ENCODE data around the gene CCT3.
"Not testable (repeated sequence)": the region's sequence is repeated elsewhere in the genome, so short reads cannot be mapped to it uniquely, and the experiment has no call there.

CCT3 gene

DNA sequence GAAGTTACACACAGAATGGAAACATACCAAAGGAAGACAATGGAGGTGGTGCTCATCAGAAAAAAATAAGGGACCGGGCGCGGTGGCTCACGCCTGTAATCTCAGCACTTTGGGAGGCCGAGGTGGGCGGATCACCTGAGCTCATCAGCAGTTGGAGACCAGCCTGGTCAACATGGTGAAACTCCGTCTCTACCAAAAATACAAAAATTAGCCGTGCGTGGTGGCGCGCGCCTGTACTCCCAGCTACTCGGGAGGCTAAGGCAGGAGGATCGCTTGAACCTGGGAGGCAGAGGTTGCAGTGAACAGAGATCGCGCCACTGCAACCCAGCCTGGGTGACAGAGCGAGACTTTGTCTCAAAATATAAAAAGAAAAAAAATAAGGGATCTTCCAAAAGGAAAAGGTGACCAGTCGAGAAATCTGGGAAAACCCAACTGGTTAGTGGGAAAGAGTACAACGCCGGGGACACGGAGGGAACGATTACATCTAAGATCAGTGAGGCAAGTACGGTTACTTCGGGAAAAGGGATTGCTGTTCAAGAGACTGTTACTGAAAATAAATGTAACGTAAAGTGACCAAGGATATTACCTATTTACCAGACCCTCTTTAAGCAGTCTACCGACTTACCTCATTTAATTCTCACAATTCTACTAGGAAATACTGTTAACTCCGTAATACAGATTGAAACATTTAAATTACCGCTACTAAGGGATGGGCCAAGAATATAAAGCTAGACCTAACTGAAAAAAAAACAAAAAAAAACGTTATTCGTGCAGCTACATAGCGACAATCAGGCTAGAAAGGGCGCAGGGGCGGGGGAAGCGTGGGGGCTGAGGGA lies 822 bp downstream of the CCT3 start:
- no peak for DNase-seq

DNA sequence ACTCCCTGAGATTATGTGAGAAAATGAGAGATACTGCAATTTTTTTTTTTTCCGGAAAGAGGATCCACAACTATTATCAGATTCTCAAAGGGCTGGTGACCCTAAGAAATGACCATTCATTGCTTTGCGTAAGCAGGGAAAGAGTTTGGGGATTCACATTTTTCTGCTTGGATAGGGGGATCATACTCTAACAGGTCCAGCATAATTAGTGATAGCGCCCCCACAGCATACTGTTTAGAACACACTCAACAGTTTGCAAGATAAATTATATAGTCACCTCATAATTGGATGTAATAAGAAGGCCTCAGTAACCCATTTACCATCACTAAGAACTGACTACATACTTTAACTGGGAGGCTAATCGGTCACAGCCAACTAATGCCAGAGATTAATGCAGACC lies 1.9 kb downstream of the CCT3 start:
- DNase-seq, result no peak

DNA sequence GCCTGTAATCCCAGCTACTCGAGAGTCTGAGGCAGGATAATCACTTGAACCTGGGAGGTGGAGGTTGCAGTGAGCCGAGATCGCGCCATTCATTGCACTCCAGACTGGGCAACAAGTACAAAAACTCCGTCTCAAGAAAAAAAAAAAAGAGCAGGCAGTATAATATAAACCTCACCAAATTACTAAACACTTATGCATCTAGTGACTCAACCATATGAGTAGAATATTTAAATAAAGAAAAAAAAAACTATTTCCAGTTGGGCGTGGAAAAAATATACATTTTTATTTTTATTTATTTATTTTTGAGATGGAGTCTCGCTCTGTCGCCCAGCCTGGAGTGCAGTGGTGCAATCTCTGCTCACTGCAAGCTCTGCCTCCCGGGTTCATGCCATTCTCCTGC lies 14.9 kb downstream of the CCT3 start:
- DNase-seq, result not testable (repeated sequence)

- no peak for DNase-seq
Measured at GRCh38 chr1:156320560-156320959, 17.5 kb downstream of the CCT3 start.

- no peak for DNase-seq
Measured at GRCh38 chr1:156319664-156320063, 18.4 kb downstream of the CCT3 start.

DNA sequence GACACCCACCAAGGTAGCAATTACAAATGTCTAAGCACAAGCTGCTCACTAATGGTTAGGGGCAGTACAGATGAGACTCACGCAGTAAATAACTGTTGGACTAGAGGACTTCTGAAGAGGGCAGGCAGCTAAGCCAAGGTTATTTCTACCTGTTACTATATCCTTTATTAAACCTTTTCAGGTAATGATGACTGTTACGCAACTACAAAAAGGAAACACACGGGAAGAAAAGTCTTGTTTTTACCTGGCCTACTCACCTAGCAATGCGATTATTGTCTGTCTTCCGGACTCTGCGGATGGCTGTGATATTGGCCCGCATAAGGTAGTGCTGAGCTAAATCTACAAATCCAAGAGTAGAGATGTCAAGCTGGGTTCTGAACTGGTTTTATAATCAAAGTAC lies 21.2 kb downstream of the CCT3 start:
- DNase-seq, result no peak

DNA sequence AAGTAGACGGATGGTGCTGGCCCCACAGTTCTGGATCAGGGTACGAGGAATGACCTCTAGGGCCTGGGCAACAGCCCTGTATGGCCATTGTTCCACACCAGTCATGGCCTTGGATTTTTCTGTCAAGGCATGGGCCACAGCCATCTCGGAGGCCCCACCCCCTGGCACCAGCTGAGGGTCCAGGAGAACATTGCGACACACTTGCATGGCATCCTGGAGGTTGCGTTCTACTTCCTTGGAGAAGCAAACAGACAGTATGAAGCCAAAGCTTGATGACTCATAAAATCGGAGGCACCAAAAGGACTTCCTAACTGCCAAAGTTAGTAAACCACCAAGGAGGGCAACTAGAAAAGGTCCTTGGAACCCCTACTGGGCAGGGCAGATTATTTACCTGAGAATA lies 27.1 kb downstream of the CCT3 start:
- peak in 2 of 58 donors; percentile 4 to 35 for DNase-seq

GRCh38 chr1:156308078-156308477 lies 30.0 kb downstream of the CCT3 start:
- no peak for DNase-seq

- DNase-seq, result no peak
Measured at GRCh38 chr1:156305215-156305614, 32.9 kb downstream of the CCT3 start.

GRCh38 chr1:156303241-156303640 lies 34.9 kb downstream of the CCT3 start:
- DNase-seq, result no peak

DNA sequence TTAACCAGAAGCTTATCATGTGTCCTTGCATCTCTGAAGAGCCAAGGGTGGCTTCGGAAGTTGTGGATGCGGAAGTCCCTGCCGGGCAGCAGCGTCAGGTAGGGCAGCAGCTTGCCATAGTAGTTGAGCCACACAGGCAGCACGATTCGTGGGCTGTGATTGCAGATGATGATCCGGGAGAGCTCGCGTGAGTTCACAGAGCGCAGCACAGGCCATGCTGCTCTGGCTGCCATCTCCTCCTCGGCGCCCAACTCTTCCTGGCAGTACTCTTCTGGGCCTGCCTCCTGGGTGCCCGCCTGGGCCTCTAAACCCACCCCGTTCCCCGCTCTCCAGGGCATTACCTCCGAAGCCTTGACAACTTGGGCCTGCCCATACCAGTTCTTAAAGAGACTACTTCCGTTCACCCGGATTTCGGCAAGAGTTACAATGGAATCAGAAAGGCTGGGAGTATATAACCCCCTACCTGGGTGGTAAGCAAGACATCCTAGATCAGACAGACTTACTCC lies 39.2 kb downstream of the CCT3 start, which contains the start of gene VHLL:
Gene VHLL, minus strand, starts transcription at position 456 of the 506 bp plus-strand sequence. Its CDS starts 118 bp downstream, at position 338.
- no peak for DNase-seq

GRCh38 chr1:156295391-156295947 lies 42.6 kb downstream of the CCT3 start, which contains the start of gene GLMP:
TSS of gene GLMP (minus strand) at chr1:156295679. CDS start at chr1:156295645, 34 bp downstream.
- DNase-seq, result peak in 53 of 58 donors; percentile 7 to 81 (median 45)

DNA sequence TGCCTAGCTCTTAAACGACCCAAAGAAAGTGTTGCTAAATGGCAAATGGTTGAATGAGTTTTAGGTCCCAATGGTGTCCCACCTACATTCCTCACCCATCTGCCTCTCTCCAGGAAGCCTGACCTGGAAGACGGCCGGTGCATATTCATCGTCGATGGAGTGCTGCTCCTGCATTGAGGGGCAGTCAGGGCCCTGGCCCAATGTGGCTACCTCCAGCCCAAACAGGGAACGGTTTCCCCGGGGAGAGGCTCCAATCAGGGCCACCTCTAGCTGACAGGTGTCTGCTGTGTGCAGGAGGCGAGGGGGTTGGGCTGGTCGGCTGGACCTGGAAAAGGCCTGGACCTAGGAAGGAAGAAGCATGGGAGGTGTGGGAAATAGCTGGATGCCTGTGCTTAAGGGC lies 44.2 kb downstream of the CCT3 start:
- DNase-seq, result no peak

DNA sequence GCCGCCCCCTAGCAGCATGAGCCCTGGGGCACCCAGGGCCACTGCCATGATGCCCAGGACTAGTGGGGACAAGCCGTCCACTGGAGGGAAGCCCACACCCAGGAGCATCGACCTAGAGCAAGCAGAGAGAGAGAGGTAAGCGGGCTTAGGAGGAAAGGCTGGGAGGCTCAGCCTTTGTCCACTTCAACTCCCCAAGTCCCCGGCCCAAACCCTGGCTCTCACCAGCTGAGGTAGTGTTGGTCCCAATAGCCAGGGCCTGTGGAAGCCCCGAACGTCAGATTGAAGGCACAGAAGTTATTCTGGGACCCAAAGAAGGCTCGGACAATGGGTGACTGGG lies 45.0 kb downstream of the CCT3 start:
- DNase-seq, result no peak

DNA sequence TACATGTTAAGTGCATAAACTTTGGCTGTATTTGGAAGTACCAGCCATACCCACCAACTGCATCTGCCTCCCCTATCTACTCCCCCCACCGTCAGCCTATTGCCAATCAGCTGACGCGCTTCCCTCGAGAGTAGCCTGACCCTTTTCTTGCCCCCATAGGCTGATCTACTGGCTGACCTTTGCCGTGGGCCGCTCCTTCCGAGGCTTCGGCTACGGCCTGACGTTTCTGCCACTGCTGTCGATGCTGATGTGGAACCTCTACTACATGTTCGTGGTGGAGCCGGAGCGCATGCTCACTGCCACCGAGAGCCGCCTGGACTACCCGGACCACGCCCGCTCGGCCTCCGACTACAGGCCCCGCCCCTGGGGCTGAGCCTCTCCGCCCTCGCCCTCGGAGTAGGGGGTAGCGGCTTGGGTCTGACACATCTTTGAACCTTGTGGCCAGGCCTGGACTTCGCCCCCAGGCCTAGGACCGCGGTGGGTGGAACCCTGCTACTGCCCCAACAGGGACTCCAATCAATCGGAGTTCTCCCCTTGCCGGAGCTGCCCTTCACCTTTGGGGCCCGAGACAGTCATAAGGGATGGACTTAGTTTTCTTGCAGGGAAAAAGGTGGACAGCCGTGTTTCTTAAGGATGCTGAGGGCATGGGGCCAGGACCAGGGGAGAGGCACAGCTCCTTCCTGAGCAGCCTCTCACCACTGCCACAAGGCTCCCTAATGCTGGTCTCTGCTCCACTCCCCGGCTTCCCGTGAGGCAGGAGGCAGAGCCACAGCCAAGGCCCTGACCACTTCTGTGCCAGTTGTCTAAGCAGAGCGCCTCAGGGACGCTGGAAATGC lies 46.6 kb downstream of the CCT3 start:
- DNase-seq, result peak in 55 of 58 donors; percentile 10 to 86 (median 70)

DNA sequence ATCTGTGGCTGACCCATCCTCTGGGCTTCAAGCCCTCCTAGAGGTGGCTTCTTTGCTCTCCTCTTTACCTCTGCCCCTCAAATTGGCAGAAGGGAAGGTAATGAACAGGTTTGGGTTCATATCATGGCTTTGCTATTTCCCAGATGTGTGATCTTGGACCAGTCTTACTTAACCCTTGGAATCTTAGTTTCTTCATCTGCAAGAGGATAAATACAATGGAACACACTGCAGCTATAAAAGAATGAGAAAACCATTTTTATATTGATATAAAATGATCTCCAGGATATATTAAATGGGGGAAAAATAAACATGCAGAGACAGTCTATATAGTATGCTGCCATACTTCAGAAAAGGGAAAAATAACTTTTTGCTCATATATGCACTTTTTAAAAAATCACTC lies 48.2 kb downstream of the CCT3 start:
- DNase-seq, result no peak

GRCh38 chr1:156286061-156286460 lies 52.0 kb downstream of the CCT3 start:
- DNase-seq, result no peak

- no peak for DNase-seq
Measured at GRCh38 chr1:156285437-156285836, 52.7 kb downstream of the CCT3 start.

GRCh38 chr1:156284757-156285156 lies 53.3 kb downstream of the CCT3 start:
- no peak for DNase-seq

DNA sequence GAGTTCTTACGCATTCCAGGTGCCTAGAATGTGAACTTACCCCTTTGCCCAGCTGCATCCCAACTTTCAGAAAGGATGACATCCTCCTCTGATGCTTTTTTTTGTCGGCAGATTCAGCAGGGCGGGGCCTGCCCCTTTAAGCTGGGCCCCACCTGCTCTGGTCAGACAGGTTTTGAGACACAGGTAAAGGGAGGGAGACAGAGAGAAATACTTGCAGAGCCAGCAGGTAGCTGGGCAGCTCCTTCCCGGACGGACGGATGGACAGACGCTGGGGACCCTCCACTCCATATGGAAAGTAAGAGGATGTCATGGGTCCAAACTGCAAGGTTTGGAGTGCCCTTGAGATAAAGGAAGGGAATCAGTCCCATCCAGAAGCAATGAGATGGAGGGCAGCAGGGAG lies 54.0 kb downstream of the CCT3 start, which contains the start of gene TMEM79:
Gene TMEM79, plus strand, starts transcription at position 214 of the 400 bp plus-strand sequence. CDS start 902 bp downstream, outside the sequence.
- DNase-seq, result no peak

DNA sequence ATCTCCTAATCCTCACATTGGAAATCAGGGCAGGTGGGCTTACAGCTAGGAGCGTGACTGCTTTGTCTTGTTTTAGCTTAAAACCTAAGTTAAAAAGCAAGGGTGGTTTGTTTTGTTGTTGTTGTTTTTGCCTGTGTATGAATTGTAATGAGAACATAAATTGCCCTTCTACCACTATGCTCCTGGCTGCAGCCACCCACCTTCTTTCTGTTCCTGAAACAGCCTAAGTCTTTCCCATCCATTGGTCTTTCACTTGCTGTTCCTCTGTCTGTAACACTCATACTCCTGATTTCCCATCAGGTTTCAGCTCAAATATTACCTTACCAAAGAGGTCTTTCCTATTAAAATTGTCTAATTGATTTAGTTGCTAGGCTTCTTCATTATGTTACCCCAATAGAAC lies 54.6 kb downstream of the CCT3 start:
- DNase-seq, result no peak
